Activated CD8-positive, alpha-beta T cell treated with anti-CD3 and anti-CD28 coated beads for 36 hours (primary cell): Measurements from ENCODE around the gene FAM83C. TPM values are rescaled to one million over a fixed set of nuclear protein-coding genes. Genes with fewer than 3 reads are reported as not detected.

Source experiments
- ATAC-seq: fragments of 200-7000 bp; cut with Tn5 transposase; one replicate; pipeline ENCODE4 v1.10.0; 2021; ENCODE audit warnings: mild to moderate bottlenecking, moderate library complexity
- CTCF ChIA-PET: fragments of 350-600 bp; sonication (Branson Sonifier 250); formaldehyde crosslinking; loops from one replicate; lab custom pipeline; 2021; ENCODE audit warnings: antibody characterized with exemption; lab: Charles Lee
- POLR2A ChIA-PET: fragments of 350-600 bp; sonication (Branson Sonifier 250); formaldehyde crosslinking; loops from one replicate; lab custom pipeline; 2021; ENCODE audit warnings: antibody characterized with exemption; lab: Charles Lee
- DNase-seq: peaks from one replicate; pipeline ENCODE4 v3.0.0-alpha.2; 2020
- H3K27ac Mint-ChIP-seq: one replicate; pipeline ENCODE4 v1.8.0; 2021; ENCODE audit warnings: mild to moderate bottlenecking, mixed read lengths
- H3K27me3 Mint-ChIP-seq: one replicate; pipeline ENCODE4 v1.8.0; 2021; ENCODE audit warnings: mixed read lengths
- H3K36me3 Mint-ChIP-seq: one replicate; pipeline ENCODE4 v1.8.0; 2021; ENCODE audit warnings: low read depth, mixed read lengths
- H3K4me1 Mint-ChIP-seq: one replicate; pipeline ENCODE4 v1.8.0; 2021; ENCODE audit warnings: low read depth, mixed read lengths
- H3K4me3 Mint-ChIP-seq: one replicate; pipeline ENCODE4 v1.8.0; 2021; ENCODE audit warnings: mild to moderate bottlenecking, moderate library complexity, mixed read lengths
- H3K9me3 Mint-ChIP-seq: one replicate; pipeline ENCODE4 v1.8.0; 2021; ENCODE audit warnings: mixed read lengths
- CTCF ChIP-seq: fragments of 200-600 bp; IDR thresholded peaks from one replicate; pipeline ENCODE4 v1.8.0; 2022; ENCODE audit warnings: antibody characterized with exemption, mild to moderate bottlenecking
- intact Hi-C: fragments of 100-400 bp; cut with micrococcal nuclease; formaldehyde crosslinking; loops from one replicate; pipeline ENCODE4 v1.10.0; 2022
- total RNA-seq, 2 experiments: library from RNA; stranded (reverse); gene quantifications; one replicate each; pipeline ENCODE4 v1.2.3, GENCODE V29; 2021

The FAM83C gene
- total RNA-seq, 2 experiments from 2014 or later = not detected

- ATAC-seq = no peak
- no peak for TF ChIP-seq CTCF
- ChIA-PET CTCF (interaction anchor here (0.6 to 8.8 kb wide), 4 partner anchors 29 to 562 kb away, joined by 3 to 91 read pairs (median 44); no protein-coding TSS in a partner anchor), POLR2A (interaction anchor here (0.9 to 1.7 kb wide), 2 partner anchors 16 to 34 kb away, joined by 3 to 5 read pairs; partner anchors contain the start of gene EIF6)
- H3K27me3 Mint-ChIP-seq = no peaks in the 10 kb centered on the region
- intact Hi-C loops = loop anchor here (5.0 kb wide), 1 partner anchor 147 kb away; no protein-coding TSS in a partner anchor
- H3K4me1 Mint-ChIP-seq = peaks cover 32% of the 10 kb centered on the region
- H3K27ac Mint-ChIP-seq = no peak overlapping the region
- H3K4me3 Mint-ChIP-seq = no peak overlapping the region
- no peak for DNase-seq
- H3K36me3 Mint-ChIP-seq = peaks cover 3% of the 10 kb centered on the region
- H3K9me3 Mint-ChIP-seq = no peaks in the 10 kb centered on the region
Measured at GRCh38 chr20:35300469-35301262, 8.4 kb upstream of the FAM83C start.

GRCh38 chr20:35299780-35300179 lies 7.6 kb upstream of the FAM83C start:
- Mint-ChIP-seq H3K27ac (no peak overlapping the region), H3K4me1 (peaks cover 23% of the 10 kb centered on the region), H3K27me3 (no peaks in the 10 kb centered on the region), H3K4me3 (no peak overlapping the region), H3K9me3 (no peaks in the 10 kb centered on the region), H3K36me3 (no peaks in the 10 kb centered on the region)
- ATAC-seq = no peak
- POLR2A ChIA-PET = interaction anchor here (0.9 to 1.8 kb wide), 2 partner anchors 15 to 35 kb away, joined by 3 to 4 read pairs; partner anchors contain the start of gene EIF6
- DNase-seq = no peak
- no peak for TF ChIP-seq CTCF
- intact Hi-C loops = loop anchor here (5.0 kb wide), 1 partner anchor 148 kb away; no protein-coding TSS in a partner anchor
- CTCF ChIA-PET = interaction anchor here (1.1 to 8.8 kb wide), 2 partner anchors 135 to 148 kb away, joined by 3 to 85 read pairs; no protein-coding TSS in a partner anchor

GRCh38 chr20:35298264-35298663 lies 6.0 kb upstream of the FAM83C start:
- ChIA-PET CTCF (interaction anchor here (1.1 to 8.8 kb wide), 2 partner anchors 31 to 149 kb away, joined by 3 to 85 read pairs; no protein-coding TSS in a partner anchor), POLR2A (interaction anchor here (0.8 to 1.8 kb wide), 4 partner anchors 11 to 36 kb away, joined by 3 to 4 read pairs (median 4); partner anchors contain the start of gene EIF6)

GRCh38 chr20:35297740-35298139 lies 5.5 kb upstream of the FAM83C start:
- no peak overlapping the region for H3K4me3 Mint-ChIP-seq
- TF ChIP-seq CTCF = no peak
- H3K27me3 Mint-ChIP-seq = no peaks in the 10 kb centered on the region
- CTCF ChIA-PET = no interaction called here
- POLR2A ChIA-PET = interaction anchor here (1.8 kb wide), 1 partner anchor 13 kb away, joined by 4 read pairs; the partner anchor contains the start of gene EIF6
- peaks cover 4% of the 10 kb centered on the region for H3K4me1 Mint-ChIP-seq
- no peaks in the 10 kb centered on the region for H3K9me3 Mint-ChIP-seq
- intact Hi-C loops = no loop called here
- ATAC-seq (no peak), DNase-seq (no peak)
- H3K36me3 Mint-ChIP-seq = no peaks in the 10 kb centered on the region
- H3K27ac Mint-ChIP-seq = no peak overlapping the region

More at GRCh38 chr20:35298264-35298663, 6.0 kb upstream of the FAM83C start:
- Mint-ChIP-seq H3K9me3 (no peaks in the 10 kb centered on the region), H3K4me3 (no peak overlapping the region), H3K27me3 (no peaks in the 10 kb centered on the region), H3K27ac (no peak overlapping the region), H3K4me1 (peaks cover 9% of the 10 kb centered on the region), H3K36me3 (no peaks in the 10 kb centered on the region)
- ATAC-seq (no peak), DNase-seq (no peak)
- intact Hi-C loops = no loop called here
- no peak for TF ChIP-seq CTCF

GRCh38 chr20:35297155-35297554 lies 4.9 kb upstream of the FAM83C start:
- no peaks in the 10 kb centered on the region for H3K9me3 Mint-ChIP-seq
- no peaks in the 10 kb centered on the region for H3K27me3 Mint-ChIP-seq
- ChIA-PET CTCF (no interaction called here), POLR2A (no interaction called here)
- H3K4me3 Mint-ChIP-seq = no peak overlapping the region
- H3K4me1 Mint-ChIP-seq = no peaks in the 10 kb centered on the region
- no peak overlapping the region for H3K27ac Mint-ChIP-seq
- intact Hi-C loops = no loop called here
- DNase-seq (no peak), ATAC-seq (no peak)
- H3K36me3 Mint-ChIP-seq = no peaks in the 10 kb centered on the region
- no peak for TF ChIP-seq CTCF
